Transverse colon (tissue), 4 donors: ENCODE measurements around the gene KDM5C. TPM values are rescaled to one million over a fixed set of nuclear protein-coding genes. Genes with fewer than 3 reads are reported as not detected.

Experiments used
- DNase-seq: peaks from one replicate; pipeline ENCODE4 v3.0.0-alpha.2; 2019
- H3K27ac ChIP-seq, 4 donors: fragments of 200-600 bp; sonication (generic); 2 replicates each; pipeline ENCODE4 v1.5.1; 2016 to 2018; ENCODE audit warnings: inconsistent platforms in 4 of 4
- H3K27me3 ChIP-seq: fragments of 200-600 bp; sonication (generic); 2 replicates; pipeline ENCODE4 v1.5.1; 2017; ENCODE audit warnings: inconsistent platforms
- H3K36me3 ChIP-seq, 4 donors: fragments of 200-600 bp; sonication (generic); 2 replicates each; pipeline ENCODE4 v1.5.1; 2017 to 2019; ENCODE audit warnings: inconsistent platforms in 4 of 4
- H3K4me1 ChIP-seq, 4 donors: fragments of 200-600 bp; sonication (generic); 2 replicates each; pipeline ENCODE4 v1.5.1; 2017 to 2020; ENCODE audit warnings: inconsistent platforms in 4 of 4
- H3K4me3 ChIP-seq, 4 donors: fragments of 200-600 bp; sonication (generic); 1 replicate in 1 of 4; 2 replicates in 3 of 4; pipeline versions ENCODE4 v1.5.1 to v1.6.1; 2017 to 2019; ENCODE audit warnings: inconsistent platforms in 4 of 4
- H3K9me3 ChIP-seq, 2 donors: fragments of 200-600 bp; sonication (generic); 2 replicates each; pipeline ENCODE4 v1.5.1; 2017 to 2019; ENCODE audit warnings: inconsistent platforms in 2 of 2
- EP300 ChIP-seq: sonication (generic); formaldehyde crosslinking; IDR thresholded peaks from one replicate; pipeline ENCODE4 v1.6.1; 2017; ENCODE audit warnings: antibody characterized with exemption, low read depth
- POLR2A ChIP-seq: fragments of 450-650 bp; IDR thresholded peaks from one replicate; pipeline ENCODE4 v1.6.1; 2016; ENCODE audit warnings: antibody characterized with exemption, mild to moderate bottlenecking, moderate library complexity
- POLR2AphosphoS5 ChIP-seq, 3 donors: sonication (generic); formaldehyde crosslinking; IDR thresholded peaks; one replicate each; pipeline ENCODE4 v1.6.1; 2016; ENCODE audit warnings: antibody characterized with exemption in 3 of 3
- WGBS, 2 donors: methylation state at CpG; one replicate each; pipeline ENCODE4 v1.1.5; 2018; ENCODE audit warnings: low coverage in 1 of 2; 5-methylcytosine and 5-hydroxymethylcytosine counted together
- in situ Hi-C, 4 donors: fragments of 200-750 bp; cut with MboI; loops; one replicate each; pipeline versions ENCODE4 v1.15.0 to v1.15.1; 2017; ENCODE audit warnings: low sequenced_read_pairs in 3 of 4, low pct_ligation_motif_present in 1 of 4, low pct_unique_long_range_greater_than_20kb in 1 of 4
- intact Hi-C: fragments of 100-400 bp; cut with DNase I; formaldehyde crosslinking; loops from one replicate; pipeline ENCODE4 v1.15.1; 2023; ENCODE audit warnings: low total_unique reads
- total RNA-seq, 4 donors: library from RNA; depleted of rRNA; stranded (reverse); fragments of >200 nt; gene quantifications; one replicate each; pipeline ENCODE4 v1.1.0, GENCODE V29; 2016
- TF ChIP-seq, protein P1 (sequence below), 5 experiments: fragments of 200-600 bp in 3 of 5; fragments of 450-650 bp in 2 of 5; sonication (generic) in 3 of 5; IDR thresholded peaks; 1 replicate in 2 of 5; 2 replicates in 3 of 5; pipeline ENCODE4 v1.5.1; 2016 to 2017; ENCODE audit warnings: antibody characterized with exemption in 5 of 5, inconsistent platforms in 3 of 5, mild to moderate bottlenecking in 2 of 5, moderate library complexity in 1 of 5

The KDM5C gene
- total RNA-seq, 4 donors from 2014 or later: 68.4 to 387 (median 124) TPM

DNA sequence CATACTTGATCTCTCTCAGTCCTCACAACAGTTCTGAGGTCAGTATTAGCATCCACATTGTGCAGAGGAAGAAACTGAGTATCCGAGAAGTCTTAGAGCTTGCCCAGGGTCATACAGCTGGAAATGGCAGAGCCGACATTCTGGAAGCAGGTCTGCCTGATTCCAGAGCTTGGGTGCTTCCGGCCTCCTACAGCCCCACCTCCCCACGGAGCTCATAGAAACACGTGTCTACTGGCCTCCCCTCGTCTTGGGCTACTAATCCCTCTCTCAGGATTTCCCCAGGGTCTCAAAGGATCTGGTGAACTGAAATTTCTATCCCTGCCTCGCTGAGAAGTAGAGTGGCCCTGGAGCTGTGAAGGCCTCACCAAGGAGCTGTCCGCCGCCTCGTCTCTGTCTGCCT, 12.0 kb upstream of the KDM5C start:
- no peaks in the 10 kb centered on the region for H3K9me3 ChIP-seq
- H3K4me3 ChIP-seq: no peak overlapping the region
- TF ChIP-seq POLR2A (no peak), POLR2AphosphoS5 (IDR thresholded peaks at IDR 0.05) (no peak), EP300 (no peak)
- TF ChIP-seq, protein P1, sequence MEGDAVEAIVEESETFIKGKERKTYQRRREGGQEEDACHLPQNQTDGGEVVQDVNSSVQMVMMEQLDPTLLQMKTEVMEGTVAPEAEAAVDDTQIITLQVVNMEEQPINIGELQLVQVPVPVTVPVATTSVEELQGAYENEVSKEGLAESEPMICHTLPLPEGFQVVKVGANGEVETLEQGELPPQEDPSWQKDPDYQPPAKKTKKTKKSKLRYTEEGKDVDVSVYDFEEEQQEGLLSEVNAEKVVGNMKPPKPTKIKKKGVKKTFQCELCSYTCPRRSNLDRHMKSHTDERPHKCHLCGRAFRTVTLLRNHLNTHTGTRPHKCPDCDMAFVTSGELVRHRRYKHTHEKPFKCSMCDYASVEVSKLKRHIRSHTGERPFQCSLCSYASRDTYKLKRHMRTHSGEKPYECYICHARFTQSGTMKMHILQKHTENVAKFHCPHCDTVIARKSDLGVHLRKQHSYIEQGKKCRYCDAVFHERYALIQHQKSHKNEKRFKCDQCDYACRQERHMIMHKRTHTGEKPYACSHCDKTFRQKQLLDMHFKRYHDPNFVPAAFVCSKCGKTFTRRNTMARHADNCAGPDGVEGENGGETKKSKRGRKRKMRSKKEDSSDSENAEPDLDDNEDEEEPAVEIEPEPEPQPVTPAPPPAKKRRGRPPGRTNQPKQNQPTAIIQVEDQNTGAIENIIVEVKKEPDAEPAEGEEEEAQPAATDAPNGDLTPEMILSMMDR (IDR thresholded peaks at IDR 0.05): no peak
- intact Hi-C loops: no loop called here
- no peaks in the 10 kb centered on the region for H3K27me3 ChIP-seq
- H3K27ac ChIP-seq: no peak overlapping the region
- WGBS, 2 donors: 68% methylated on average over 10 of the region's 10 CpGs; no CpG with 5 or more reads in 1 of the 2 donors
- in situ Hi-C loops: no loop called here
- no peak for DNase-seq
- no peaks in the 10 kb centered on the region for H3K36me3 ChIP-seq
- H3K4me1 ChIP-seq: no peaks in the 10 kb centered on the region

DNA sequence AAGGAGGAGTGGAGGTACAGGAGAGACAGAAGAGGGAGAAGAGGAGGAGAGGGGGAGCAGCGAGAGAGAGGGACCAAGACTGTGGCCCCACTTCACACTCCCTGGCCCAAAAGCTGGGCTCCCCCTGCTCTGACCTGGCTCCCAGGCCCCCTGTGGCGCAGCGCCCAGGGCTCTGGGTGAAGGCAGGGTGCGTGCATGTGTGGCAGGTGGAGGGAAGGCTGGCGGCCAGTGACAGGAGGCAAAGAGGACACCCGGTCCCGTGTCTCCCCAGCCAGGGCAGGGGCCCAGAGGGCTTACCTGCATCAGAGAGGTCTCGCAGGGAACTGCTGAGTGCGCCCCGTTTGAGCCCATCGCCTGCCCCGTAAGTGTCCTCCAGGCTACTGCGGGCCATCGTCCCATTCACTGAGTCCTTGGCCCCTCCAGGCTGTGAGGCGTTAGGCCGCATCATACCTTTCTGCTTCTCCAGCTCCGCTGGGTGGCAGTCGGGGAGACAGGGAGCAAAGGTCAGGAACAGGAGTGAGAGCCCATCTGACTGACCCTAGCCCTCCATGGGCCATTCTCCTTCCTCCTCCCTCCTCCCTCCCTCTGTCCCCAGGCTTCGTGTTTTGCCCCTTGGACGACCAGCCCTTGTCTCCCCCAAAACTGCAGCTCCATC, 11.1 kb upstream of the KDM5C start:
- Histone ChIP-seq H3K27ac (no peak overlapping the region), H3K27me3 (no peaks in the 10 kb centered on the region), H3K4me1 (no peaks in the 10 kb centered on the region), H3K4me3 (no peak overlapping the region), H3K36me3 (no peaks in the 10 kb centered on the region), H3K9me3 (no peaks in the 10 kb centered on the region)
- in situ Hi-C loops: no loop called here
- no peak for DNase-seq
- intact Hi-C loops: no loop called here
- WGBS, 2 donors: 78 to 80% methylated on average over 1 to 20 of the region's 20 CpGs
- TF ChIP-seq, protein P1 (IDR thresholded peaks at IDR 0.05): no peak
- no peak for TF ChIP-seq EP300
- TF ChIP-seq POLR2AphosphoS5 (IDR thresholded peaks at IDR 0.05): no peak
- TF ChIP-seq POLR2A: no peak

DNA sequence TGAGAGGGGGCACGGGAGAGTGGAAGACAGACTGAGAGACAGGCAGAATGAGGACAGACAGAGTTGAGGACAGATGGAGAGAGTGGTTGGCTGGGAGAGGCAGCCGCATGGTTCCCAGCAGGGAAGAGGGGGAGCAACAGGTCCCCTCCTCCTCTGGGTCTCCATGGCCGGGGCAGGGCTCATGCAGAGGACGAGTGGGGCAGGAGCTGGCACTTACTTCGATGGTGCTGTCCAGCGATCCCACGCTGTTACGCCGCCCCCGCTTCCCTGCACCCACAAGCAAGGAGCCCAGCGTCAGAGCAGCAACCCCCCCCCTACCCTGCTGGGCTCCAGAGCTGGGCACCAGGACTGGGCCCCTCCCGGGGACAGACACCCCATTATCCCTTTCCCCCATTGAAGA, 10.6 kb upstream of the KDM5C start:
- WGBS, 2 donors: 84% methylated on average over 12 of the region's 12 CpGs; no CpG with 5 or more reads in 1 of the 2 donors
- DNase-seq: no peak
- in situ Hi-C loops (no loop called here), intact Hi-C loops (no loop called here)
- Histone ChIP-seq H3K4me3 (no peak overlapping the region), H3K4me1 (no peaks in the 10 kb centered on the region), H3K36me3 (no peaks in the 10 kb centered on the region), H3K9me3 (no peaks in the 10 kb centered on the region), H3K27me3 (no peaks in the 10 kb centered on the region), H3K27ac (no peak overlapping the region)
- no peak for TF ChIP-seq POLR2AphosphoS5 (IDR thresholded peaks at IDR 0.05)
- TF ChIP-seq, protein P1 (IDR thresholded peaks at IDR 0.05): no peak
- no peak for TF ChIP-seq EP300
- no peak for TF ChIP-seq POLR2A

DNA sequence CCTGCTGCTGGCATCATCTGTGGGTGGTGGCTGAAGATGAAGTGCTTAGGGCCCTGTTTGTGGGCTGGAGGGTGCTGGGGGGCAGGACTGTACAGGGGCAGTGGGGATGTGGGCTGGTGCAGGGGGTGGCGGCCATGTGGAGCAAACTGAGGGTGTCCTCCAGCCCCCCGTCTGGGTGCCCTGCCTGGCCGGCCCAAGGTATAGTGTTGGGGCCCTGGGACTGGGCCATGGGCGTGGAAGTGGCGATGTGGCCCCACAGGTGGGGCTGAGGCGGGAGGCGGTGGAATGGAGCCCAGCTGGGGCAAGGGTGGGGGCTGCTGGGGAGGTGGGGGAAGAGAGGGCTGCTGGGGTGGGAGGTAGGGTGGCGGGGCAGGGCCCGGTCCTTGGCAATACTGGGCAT, 9.5 kb upstream of the KDM5C start:
- no peak overlapping the region for H3K27ac ChIP-seq
- intact Hi-C loops (no loop called here), in situ Hi-C loops (no loop called here)
- no peaks in the 10 kb centered on the region for H3K36me3 ChIP-seq
- H3K27me3 ChIP-seq: no peaks in the 10 kb centered on the region
- no peak overlapping the region for H3K4me3 ChIP-seq
- TF ChIP-seq, protein P1 (IDR thresholded peaks at IDR 0.05): no peak
- TF ChIP-seq POLR2A (no peak), POLR2AphosphoS5 (IDR thresholded peaks at IDR 0.05) (no peak), EP300 (no peak)
- WGBS, 2 donors: 93% methylated on average over 4 of the region's 9 CpGs; no CpG with 5 or more reads in 1 of the 2 donors
- DNase-seq: no peak
- H3K9me3 ChIP-seq: no peaks in the 10 kb centered on the region
- H3K4me1 ChIP-seq: no peaks in the 10 kb centered on the region
